Activated T-cell treated with anti-CD3 and anti-CD28 coated beads, Interleukin-2, amount 50 U/mL, for 72 hours (primary cell): Measurements from ENCODE around the gene ZFPM1. TPM values are rescaled to one million over a fixed set of nuclear protein-coding genes. Genes with fewer than 3 reads are reported as not detected.

Experiments used
- ATAC-seq, 2 donors: fragments of 150-1000 bp; cut with Tn5 transposase; replicated peaks in 1 of 2; 2 replicates each; pipeline ENCODE4 v1.10.0; 2021; ENCODE audit warnings: moderate library complexity in 2 of 2, mild to moderate bottlenecking in 1 of 2
- DNase-seq, 2 donors: peaks; one replicate each; pipeline ENCODE4 v3.0.0; 2021 to 2022; ENCODE audit warnings: mixed read lengths in 1 of 2
- H3K27ac Mint-ChIP-seq: one replicate; pipeline ENCODE4 v1.8.0; 2022; ENCODE audit warnings: mild to moderate bottlenecking, moderate library complexity, mixed read lengths
- H3K27me3 Mint-ChIP-seq: one replicate; pipeline ENCODE4 v1.8.0; 2022; ENCODE audit warnings: low read depth, mixed read lengths
- H3K36me3 Mint-ChIP-seq, 2 donors: one replicate each; pipeline ENCODE4 v1.8.0; 2022; ENCODE audit warnings: mixed read lengths in 2 of 2, mild to moderate bottlenecking in 1 of 2; ENCODE audit not compliant: insufficient read depth in 2 of 2
- H3K4me1 Mint-ChIP-seq: one replicate; pipeline ENCODE4 v1.8.0; 2022; ENCODE audit warnings: low read depth, mixed read lengths
- H3K4me3 Mint-ChIP-seq, 2 donors: one replicate each; pipeline ENCODE4 v1.8.0; 2022; ENCODE audit warnings: mild to moderate bottlenecking in 2 of 2, mixed read lengths in 2 of 2, moderate library complexity in 2 of 2
- H3K9me3 Mint-ChIP-seq, 2 donors: one replicate each; pipeline ENCODE4 v1.8.0; 2022; ENCODE audit warnings: mixed read lengths in 2 of 2
- total RNA-seq, 2 donors: library from RNA; stranded (reverse); gene quantifications; one replicate each; pipeline ENCODE4 v1.2.3, GENCODE V29; 2022

Gene ZFPM1
- total RNA-seq, 2 donors from 2014 or later: 12.2 to 13.8 TPM

- peak overlapping the region; percentile 84 to 94 for H3K4me3 Mint-ChIP-seq
- H3K4me1 Mint-ChIP-seq: peaks cover 31% of the 10 kb centered on the region
- H3K9me3 Mint-ChIP-seq: no peaks in the 10 kb centered on the region
- no peak overlapping the region for H3K27ac Mint-ChIP-seq
- H3K36me3 Mint-ChIP-seq: no peaks in the 10 kb centered on the region
- no peaks in the 10 kb centered on the region for H3K27me3 Mint-ChIP-seq
- peak; percentile 57 to 64 for DNase-seq
- ATAC-seq: peak in 1 of 2 donors; percentile 1
Observed at GRCh38 chr16:88453611-88454522, 787 bp downstream of the ZFPM1 start.

GRCh38 chr16:88454523-88454947, 1.5 kb downstream of the ZFPM1 start:
- ATAC-seq (peak; percentile 3 to 6), DNase-seq (peak; percentile 68 to 74)
- Mint-ChIP-seq H3K27me3 (no peaks in the 10 kb centered on the region), H3K4me1 (peaks cover 38% of the 10 kb centered on the region), H3K9me3 (no peaks in the 10 kb centered on the region), H3K4me3 (peak overlapping the region; percentile 84 to 94), H3K27ac (peak overlapping the region; percentile 64), H3K36me3 (no peaks in the 10 kb centered on the region)

DNA sequence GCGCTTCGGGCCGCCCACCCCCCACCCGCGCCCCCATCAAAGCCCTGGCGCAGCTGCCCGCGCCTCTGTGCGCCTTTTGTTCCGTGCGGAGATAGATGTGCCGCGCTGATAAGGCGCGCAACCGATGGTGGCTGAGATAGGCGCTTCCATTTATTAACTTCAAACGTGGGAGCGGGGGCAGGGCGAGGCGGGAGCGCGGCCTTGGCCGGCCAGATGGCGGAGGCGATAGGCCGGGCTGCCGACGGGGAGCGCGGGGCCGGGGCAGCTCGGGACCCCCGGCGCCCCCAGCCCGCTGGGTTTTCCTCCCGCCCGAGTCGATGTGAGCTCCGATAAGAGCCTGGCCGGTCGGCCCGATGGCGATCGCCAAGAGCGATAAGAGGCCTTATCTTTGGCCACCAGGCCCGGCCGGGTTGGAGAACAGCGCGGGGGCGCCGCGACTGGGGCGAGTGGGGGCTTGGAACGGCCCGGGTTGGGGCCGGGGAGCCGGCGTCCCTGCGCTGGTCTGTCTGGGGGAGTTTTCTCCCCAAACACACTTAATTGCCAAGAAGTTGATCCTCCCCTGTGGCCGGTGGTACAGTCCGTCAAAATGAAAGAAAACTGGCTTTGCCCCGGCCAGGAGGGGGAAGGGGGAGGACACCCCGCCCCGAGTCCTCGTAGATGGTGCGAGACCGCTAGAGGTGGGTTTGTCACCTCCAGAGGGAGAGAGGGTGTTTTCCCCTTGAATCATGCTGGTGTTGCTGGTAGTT, 2.7 kb downstream of the ZFPM1 start:
- peak; percentile 88 to 92 for DNase-seq
- peak overlapping the region; percentile 88 to 96 for H3K4me3 Mint-ChIP-seq
- H3K27me3 Mint-ChIP-seq: no peaks in the 10 kb centered on the region
- peaks cover 44% of the 10 kb centered on the region for H3K4me1 Mint-ChIP-seq
- no peaks in the 10 kb centered on the region for H3K36me3 Mint-ChIP-seq
- H3K27ac Mint-ChIP-seq: peak overlapping the region; percentile 97
- ATAC-seq: peak; percentile 52 to 54
- no peaks in the 10 kb centered on the region for H3K9me3 Mint-ChIP-seq

DNA sequence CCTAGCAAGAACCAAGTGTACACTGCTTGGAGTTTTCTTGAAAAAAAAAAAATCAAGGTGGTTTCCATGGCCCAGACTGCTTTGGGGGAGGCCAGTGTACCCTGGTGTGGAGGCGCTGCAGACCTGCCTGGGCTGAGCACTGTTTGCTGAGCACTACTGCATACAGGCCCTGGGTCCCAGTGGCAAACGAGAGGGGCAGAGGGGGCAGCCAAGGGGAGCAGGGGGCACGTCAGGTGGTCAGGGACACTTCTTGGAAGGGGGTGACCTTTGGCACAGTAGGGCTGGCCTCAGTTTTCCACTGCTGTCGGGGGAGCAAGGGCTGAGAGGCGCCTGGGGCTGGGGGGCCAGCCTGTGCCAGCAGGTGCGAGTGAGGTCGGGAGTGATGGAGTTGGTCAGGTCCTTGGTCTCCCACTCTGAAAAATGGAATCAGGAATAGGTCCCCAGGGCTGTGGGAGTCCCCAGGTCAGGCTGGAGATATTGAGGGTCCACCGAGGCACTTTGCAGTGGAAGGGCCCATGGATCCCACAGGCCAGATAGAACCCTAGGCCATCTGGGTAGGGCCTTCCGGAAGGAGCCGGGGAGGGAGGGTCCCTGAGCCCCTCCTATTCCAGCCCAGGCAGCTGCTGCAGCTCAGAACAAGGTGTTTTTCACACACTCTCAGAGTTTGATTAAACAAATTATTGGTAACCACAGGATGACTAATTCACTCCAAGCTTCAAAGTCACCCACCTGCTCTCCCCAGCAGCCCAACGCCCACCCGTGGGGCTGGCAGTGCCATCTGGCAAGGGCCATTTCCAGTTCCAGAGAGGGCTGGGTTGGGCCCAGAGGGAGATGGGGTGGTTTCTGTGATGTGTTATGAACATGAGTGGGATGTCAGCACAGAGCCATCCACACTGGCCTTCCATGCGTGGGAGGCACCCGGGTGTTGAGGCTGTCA, 3.5 kb downstream of the ZFPM1 start:
- Mint-ChIP-seq H3K36me3 (no peaks in the 10 kb centered on the region), H3K4me1 (peaks cover 47% of the 10 kb centered on the region), H3K27me3 (no peaks in the 10 kb centered on the region), H3K4me3 (peak overlapping the region; percentile 88 to 96), H3K9me3 (no peaks in the 10 kb centered on the region), H3K27ac (peak overlapping the region; percentile 97)
- DNase-seq: peak; percentile 67 to 77
- ATAC-seq: no peak

DNA sequence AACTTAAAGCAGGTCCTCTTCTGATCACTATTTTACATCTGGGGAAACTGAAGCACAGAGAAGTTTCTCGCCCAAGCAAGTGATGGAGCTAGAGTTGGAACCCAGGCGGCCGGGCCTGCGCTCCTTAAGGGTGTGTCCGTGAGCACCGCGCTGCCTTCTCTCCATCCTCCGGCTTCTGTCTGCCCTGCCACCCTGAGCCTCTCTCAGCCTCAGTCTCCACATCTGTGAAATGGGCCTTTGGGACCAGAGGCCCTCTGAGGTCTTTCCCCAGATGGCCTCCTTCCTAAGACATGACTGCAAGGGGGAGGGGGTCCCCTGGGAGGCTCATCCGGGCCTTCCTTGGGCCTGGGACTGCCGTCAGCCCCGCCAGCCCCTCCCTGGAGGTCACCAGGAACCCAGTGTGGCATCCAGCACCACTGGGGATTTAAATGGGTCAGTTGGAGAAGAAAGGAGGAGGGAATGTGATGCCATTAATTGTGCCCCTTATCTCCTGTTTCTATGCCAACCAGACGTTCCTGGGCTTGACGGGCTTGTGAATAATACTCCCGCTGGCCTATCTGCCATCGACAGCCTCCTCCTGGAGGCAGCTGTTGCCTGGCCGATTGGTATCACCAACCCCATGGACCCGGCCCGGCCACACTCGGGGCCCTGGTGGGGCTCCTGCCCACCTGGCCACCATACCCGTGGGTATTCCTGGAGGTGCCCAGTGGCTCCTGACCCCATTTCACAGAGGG, 5.1 kb downstream of the ZFPM1 start:
- Mint-ChIP-seq H3K9me3 (no peaks in the 10 kb centered on the region), H3K4me1 (peaks cover 39% of the 10 kb centered on the region), H3K27ac (no peak overlapping the region), H3K36me3 (no peaks in the 10 kb centered on the region), H3K4me3 (peak overlapping the region; percentile 26 to 54), H3K27me3 (no peaks in the 10 kb centered on the region)
- ATAC-seq (no peak), DNase-seq (no peak)

DNA sequence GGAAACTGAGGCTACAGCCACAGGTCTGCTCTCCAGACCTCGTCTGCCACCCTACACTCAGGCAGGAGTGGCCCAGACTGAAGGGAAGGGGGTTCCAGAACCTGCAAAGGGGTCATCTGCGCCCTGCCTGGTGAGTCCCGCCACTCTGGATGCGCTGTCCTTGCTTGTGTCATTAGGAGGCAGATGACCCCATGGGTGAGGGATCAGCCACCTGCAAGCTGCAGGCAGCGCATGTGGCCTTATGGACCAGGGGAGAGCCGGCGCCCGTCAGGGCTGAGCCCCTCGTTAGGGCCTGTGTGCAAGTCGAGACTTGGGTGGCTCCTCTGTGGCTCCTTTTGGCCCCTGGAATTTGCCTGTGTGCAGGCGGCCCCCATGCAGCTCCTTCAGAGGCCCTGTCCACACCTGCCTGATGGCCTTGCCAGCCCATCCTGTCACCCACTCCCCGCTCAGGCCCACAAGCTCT, 5.7 kb downstream of the ZFPM1 start:
- H3K27me3 Mint-ChIP-seq: no peaks in the 10 kb centered on the region
- H3K9me3 Mint-ChIP-seq: no peaks in the 10 kb centered on the region
- no peak overlapping the region for H3K27ac Mint-ChIP-seq
- H3K4me3 Mint-ChIP-seq: no peak overlapping the region
- H3K36me3 Mint-ChIP-seq: no peaks in the 10 kb centered on the region
- DNase-seq: no peak
- H3K4me1 Mint-ChIP-seq: peaks cover 39% of the 10 kb centered on the region
- no peak for ATAC-seq

- Mint-ChIP-seq H3K9me3 (no peaks in the 10 kb centered on the region), H3K27me3 (no peaks in the 10 kb centered on the region), H3K4me1 (peaks cover 44% of the 10 kb centered on the region), H3K4me3 (no peak overlapping the region), H3K27ac (no peak overlapping the region), H3K36me3 (no peaks in the 10 kb centered on the region)
- DNase-seq (no peak), ATAC-seq (no peak)
Observed at GRCh38 chr16:88459366-88460073, 6.4 kb downstream of the ZFPM1 start.

- Mint-ChIP-seq H3K27ac (no peak overlapping the region), H3K27me3 (no peaks in the 10 kb centered on the region), H3K4me1 (peaks cover 50% of the 10 kb centered on the region), H3K9me3 (no peaks in the 10 kb centered on the region), H3K4me3 (no peak overlapping the region), H3K36me3 (no peaks in the 10 kb centered on the region)
- ATAC-seq: no peak
- DNase-seq: no peak
Observed at GRCh38 chr16:88460496-88461330, 7.6 kb downstream of the ZFPM1 start.

GRCh38 chr16:88461331-88462269, 8.5 kb downstream of the ZFPM1 start:
- Mint-ChIP-seq H3K9me3 (no peaks in the 10 kb centered on the region), H3K4me1 (peaks cover 51% of the 10 kb centered on the region), H3K27ac (no peak overlapping the region), H3K4me3 (no peak overlapping the region), H3K36me3 (no peaks in the 10 kb centered on the region), H3K27me3 (no peaks in the 10 kb centered on the region)
- no peak for ATAC-seq
- no peak for DNase-seq

DNA sequence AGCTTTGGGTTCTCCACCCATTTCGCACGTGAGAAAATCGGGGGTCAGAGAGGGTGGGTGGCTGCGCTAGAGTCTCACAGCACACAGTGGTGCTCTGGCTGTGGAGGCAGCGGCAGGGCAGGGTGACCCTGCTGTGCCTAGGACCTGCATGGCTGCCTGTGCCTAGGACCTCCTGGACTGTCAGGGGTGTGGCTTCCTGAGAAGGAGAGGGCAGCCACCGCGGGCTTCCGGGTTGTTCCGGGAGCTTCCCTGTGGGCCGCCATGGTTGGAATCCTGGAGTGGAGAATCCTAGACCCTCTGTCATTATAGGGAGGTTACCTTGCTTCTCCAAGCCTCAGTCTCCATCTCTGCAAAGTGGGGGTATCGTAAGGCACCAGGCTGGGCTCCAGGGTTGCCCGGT, 9.3 kb downstream of the ZFPM1 start:
- H3K27ac Mint-ChIP-seq: no peak overlapping the region
- no peak overlapping the region for H3K4me3 Mint-ChIP-seq
- H3K36me3 Mint-ChIP-seq: no peaks in the 10 kb centered on the region
- no peaks in the 10 kb centered on the region for H3K27me3 Mint-ChIP-seq
- DNase-seq (no peak), ATAC-seq (no peak)
- no peaks in the 10 kb centered on the region for H3K9me3 Mint-ChIP-seq
- H3K4me1 Mint-ChIP-seq: peaks cover 48% of the 10 kb centered on the region
